HL-60/S4 treated with phorbol 12-myristate 13-acetate at 8.2 ng/mL for 4 days and 3 days (cell line): ENCODE data around the gene TUBA4A.
"Not testable (repeated sequence)": the region's sequence is repeated elsewhere in the genome, so short reads cannot be mapped to it uniquely, and the experiment has no call there.

ENCODE experiments used
- in situ Hi-C: fragments of 300-500 bp; cut with MboI; formaldehyde crosslinking; loops from 2 replicates; pipeline ENCODE4 v1.15.0; 2022; ENCODE audit warnings: low sequenced_read_pairs

The TUBA4A gene

DNA sequence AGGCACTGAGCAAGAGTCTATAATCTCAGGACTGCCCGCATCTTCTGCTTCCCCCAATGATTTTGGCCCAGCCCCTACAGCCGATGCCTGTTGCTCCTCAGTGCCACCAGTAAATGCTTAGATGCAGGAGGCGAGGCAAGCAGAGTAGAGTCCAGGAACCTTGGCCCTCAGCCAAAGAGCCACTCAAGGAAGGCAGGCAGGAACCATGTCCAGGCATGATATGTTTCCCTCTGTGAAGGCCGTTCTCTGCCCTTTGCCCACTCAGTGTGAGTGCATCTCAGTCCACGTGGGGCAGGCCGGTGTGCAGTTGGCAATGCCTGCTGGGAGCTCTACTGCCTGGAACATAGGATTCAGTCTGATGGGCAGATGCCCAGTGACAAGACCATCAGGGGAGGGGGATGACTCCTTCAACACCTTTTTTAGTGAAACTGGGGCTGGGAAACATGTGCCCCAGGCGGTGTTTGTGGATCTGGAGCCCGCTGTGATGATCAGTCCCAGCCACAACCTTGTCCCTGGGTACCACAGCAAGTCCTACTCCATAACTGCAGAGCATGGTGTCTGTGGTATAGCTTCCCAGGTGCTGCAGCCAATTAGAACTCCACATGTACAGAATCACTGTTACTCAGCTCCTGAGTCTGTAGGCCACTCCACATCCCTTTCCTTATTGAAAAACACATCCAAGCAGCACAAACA is 15.8 kb upstream of the TUBA4A start:
- in situ Hi-C loops: no loop called here

GRCh38 chr2:219268294-219268693 is 14.6 kb upstream of the TUBA4A start:
- in situ Hi-C loops: no loop called here

DNA sequence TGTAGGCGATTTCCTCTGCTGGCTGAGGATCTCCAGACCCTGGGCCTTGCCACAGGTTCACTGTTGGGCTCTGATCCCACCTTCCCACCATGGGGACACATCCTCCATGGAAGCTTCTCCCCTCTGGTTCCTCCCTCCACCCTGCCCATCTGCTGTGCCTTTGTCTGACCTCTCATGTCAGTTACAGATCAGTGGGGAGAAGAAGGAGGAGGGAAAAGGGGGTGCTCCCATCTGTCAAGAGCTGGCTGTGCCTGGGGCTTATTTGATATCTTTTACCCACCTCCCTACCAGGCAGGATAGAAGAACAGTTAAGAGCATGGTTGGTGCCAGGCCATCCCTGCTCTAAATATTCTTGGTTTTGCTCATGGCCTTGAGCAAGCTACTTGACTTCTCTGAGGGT is 13.2 kb upstream of the TUBA4A start:
- in situ Hi-C loops: no loop called here

GRCh38 chr2:219266232-219266631 is 12.5 kb upstream of the TUBA4A start:
- in situ Hi-C loops: no loop called here

DNA sequence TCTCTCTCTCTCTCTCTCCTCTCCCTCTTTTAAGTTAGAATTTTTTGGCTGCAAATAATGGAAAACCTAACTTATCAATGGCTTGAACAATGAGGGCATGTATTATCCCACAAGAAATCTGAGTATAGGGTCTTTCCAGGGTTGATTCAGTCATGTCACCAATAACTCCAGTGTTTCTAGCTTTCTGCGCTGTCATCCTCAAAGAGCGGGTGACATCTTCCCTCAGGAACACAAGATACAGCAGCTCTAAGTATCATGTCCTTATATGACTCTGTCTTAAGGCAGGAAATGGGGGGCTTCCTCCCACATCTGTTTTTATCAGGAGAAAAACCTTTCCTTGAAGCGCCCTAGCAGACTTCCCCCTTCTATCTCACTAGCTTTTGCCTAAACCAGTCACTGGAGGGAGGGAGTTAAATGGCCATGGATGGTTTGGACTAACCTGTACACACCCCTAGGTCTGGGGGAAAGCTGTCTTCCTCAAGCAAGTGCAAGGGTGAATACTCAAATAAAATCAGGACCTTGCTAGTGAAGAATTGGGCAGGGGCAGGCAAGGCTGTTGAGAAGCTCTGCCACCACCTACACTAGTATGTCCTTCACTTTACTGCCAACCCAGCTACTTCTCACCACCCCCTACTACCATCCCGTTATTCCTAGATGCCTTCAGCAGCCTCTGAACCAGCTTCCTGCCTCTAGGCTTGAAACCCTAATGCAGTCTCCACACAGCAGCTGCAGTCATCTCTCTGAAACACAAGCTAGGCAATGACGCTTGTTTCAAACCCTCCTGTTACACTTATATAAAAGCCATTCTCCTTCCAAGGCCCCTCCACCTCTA is 7.5 kb upstream of the TUBA4A start:
- in situ Hi-C loops: no loop called here

GRCh38 chr2:219258942-219259341 is 5.2 kb upstream of the TUBA4A start:
- in situ Hi-C loops: not testable (repeated sequence)

DNA sequence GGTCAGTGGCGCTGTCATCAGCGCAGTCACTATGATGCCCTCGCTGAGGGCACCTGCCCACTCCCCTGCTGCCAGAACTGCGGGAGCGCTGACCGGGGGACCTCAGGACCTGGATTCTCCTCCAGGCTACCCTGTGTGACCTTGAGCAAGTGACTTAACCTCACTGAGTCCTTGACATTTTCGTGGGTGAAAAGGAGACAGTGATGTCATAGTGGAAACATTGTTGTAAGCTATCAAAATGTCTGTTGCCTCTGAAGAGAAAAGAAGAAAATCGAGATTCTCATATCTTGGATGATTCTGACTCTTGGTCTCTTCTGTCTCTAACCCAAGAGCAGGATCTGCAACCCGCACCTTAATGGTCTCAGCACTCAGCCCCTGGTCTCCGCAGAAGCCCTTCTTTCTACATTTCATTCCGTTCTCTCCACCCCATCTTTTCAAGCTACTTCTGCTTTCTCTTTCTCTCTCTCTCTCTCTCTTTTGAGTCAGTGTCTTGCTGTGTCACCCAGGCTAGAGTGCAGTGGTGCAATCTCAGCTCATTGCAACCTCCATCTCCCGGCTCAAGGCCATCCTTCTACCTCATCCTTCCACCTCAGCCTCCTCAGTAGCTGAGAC is 978 bp upstream of the TUBA4A start:
- in situ Hi-C loops: no loop called here

DNA sequence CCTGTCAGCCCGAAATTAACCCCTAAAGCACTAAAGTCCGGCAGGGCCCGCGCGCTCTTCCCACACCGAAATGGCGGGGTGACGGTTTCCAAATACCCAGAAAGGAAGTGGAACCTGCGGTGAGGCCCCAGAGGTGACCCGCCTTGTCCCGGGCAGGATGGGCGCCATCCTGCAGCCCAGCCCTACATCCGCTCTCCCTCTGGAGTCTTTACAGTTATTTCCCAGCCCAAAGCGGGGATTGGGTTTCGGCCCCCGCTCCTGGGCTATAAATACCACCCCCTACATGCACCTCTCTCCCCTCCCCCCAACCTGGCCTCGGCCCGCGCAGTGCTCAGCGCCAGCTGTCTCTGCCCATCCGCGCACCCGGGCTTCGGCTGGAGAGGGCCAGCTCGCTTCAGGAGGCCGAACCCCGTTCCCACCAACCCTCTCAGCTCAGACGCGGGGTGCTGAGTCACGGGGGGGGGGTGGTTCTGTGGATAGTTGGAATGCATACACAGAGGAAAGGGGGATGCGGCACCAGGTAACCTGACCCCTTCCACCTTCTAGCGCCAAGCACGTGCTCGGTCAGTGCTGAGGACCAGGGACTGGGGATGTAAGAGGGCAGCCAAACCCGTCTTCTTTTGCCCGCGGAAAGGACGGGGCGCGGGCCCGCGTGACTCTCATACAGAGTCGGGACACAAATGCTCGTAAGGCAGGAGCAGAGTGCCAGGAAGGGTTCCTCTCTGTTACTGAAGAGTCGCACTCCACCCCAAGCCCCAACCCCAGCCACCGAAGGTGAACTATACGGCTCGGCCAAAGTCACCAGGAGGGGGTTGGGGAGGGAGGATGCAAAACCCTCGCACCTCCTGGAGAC is 592 bp downstream of the TUBA4A start, which contains the start of gene TUBA4B:
Gene TUBA4B (plus strand): TSS at position 344 of the 853 bp plus-strand sequence. CDS start 165 bp downstream, at position 509.
- in situ Hi-C loops: no loop called here

DNA sequence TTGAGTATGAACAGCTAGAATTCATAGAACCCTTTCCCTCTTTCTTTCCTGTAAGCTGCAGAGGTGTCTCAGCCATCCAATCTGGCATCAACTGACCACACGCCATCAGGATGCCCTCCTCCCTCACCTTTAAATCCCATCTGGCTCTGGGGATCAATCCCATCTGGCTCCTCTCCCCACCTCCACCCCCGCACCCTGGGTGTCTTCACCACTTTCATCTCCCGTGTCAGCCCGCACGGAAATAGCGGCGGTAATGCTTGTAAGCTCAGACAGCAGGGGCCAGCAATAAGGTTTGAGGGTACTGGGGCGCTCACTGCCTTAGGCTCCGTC is 1.2 kb downstream of the TUBA4A start:
- in situ Hi-C loops: no loop called here

DNA sequence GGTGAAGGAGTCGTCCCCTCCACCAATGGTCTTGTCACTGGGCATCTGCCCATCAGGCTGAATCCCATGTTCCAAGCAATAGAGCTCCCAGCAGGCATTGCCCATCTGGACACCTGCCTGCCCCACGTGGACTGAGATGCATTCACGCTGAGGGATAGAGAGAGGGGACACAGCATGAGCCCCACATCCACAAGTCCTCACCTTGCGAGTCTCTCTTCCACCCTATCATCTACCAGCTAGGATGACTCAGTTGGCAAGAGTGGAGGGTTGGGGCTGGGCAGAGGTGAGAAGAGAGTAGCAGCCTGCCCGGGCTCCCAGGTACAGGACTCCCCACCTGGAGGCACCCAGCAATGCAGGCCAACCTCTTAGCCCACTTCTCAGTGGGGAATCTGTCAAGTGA is 1.6 kb downstream of the TUBA4A start:
- in situ Hi-C loops: no loop called here

DNA sequence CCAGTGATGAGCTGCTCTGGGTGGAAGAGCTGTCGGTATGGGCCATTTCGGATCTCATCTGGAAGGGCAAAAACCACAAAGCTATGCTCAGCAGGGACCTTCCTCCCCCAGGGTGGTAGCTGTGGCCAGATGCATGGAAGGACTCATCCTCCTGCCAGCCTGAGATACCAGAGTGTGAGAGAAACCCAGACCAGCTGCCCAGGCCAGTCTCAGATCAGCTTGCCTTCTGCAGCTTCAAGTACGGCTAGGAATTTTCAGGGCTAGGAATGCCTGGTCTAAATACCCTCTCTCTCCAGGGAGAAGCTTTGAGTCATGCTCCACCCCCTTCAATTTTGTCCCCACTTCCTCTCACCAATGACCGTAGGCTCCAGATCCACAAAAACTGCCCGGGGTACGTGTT is 2.1 kb downstream of the TUBA4A start:
- in situ Hi-C loops: no loop called here

DNA sequence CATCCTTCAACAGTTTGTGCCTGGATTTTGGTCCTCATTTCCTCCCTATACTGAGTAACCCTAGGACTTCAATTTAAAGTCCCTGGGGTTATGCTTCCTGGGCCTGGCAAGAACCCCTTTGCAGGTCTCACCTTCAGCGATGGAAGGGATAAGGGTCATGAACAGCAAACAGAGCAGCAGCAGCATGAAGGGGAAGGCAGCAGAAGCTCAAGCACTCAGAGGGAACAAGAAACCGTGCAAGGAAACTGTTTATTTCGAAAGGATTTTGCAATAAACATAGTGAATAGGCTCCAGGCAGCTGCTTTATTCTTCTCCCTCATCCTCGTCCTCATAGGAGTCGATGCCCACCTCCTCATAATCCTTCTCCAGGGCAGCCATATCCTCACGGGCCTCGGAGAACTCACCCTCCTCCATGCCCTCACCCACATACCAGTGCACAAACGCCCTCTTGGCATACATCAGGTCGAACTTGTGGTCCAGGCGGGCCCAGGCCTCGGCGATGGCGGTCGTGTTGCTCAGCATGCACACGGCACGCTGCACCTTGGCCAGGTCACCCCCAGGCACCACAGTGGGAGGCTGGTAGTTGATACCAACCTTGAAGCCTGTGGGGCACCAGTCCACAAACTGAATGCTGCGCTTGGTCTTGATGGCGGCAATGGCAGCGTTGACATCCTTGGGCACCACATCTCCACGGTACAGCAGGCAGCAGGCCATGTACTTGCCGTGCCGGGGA is 3.5 kb downstream of the TUBA4A start:
- in situ Hi-C loops: no loop called here

- in situ Hi-C loops: no loop called here
Observed at GRCh38 chr2:219249203-219249980, 4.3 kb downstream of the TUBA4A start.

- in situ Hi-C loops: no loop called here
Observed at GRCh38 chr2:219248845-219249202, 4.9 kb downstream of the TUBA4A start.

DNA sequence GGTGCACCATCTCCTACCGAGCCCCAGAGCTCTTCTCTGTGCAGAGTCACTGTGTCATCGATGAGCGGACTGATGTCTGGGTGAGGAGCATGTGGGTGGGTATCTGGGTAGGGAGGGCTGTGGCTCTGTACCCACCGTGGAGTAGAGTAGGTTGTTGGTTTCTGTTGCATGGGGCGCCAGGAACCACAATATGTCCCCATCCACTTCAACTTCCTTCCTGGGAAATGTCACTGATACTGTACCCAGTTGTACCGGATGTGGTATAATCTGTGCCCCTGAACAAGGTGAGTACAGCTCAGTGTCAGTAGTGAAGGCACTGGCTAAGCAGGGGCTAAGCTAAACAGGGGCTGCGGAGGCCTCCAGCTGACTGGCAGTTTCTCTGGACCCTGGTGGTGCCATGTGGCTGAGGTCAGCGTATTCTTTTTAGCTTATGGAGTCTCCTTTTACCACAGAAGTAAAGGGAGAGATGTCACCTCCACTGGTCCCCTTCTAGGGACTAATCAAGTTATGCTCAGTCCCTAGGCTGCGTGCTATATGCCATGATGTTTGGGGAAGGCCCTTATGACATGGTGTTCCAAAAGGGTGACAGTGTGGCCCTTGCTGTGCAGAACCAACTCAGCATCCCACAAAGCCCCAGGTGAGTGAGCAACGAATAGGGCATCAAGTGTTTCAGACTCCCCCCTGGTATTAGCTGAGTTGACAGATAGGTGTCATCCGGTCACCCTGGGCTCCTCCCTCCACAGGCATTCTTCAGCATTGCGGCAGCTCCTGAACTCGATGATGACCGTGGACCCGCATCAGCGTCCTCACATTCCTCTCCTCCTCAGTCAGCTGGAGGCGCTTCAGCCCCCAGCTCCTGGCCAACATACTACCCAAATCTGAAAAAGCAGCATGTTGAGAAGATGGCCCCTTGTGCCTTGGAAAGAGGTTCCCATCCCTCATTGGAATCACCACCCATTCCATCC is 5.8 kb downstream of the TUBA4A start:
- in situ Hi-C loops: no loop called here

GRCh38 chr2:219246559-219246958 is 7.2 kb downstream of the TUBA4A start:
- in situ Hi-C loops: no loop called here

GRCh38 chr2:219245899-219246230 is 7.9 kb downstream of the TUBA4A start:
- in situ Hi-C loops: no loop called here

GRCh38 chr2:219245148-219245898 is 8.4 kb downstream of the TUBA4A start, which contains the start of the genes GLB1L and STK16:
TSS of gene GLB1L (minus strand) at chr2:219245444. CDS start at chr2:219243573, 1,871 bp downstream.
TSS of gene STK16 (plus strand) at chr2:219245479. CDS start at chr2:219246000, 521 bp downstream.
- in situ Hi-C loops: no loop called here
